Activated CD4-positive, alpha-beta memory T cell treated with anti-CD3 and anti-CD28 coated beads, Interleukin-2, amount 10 ng/mL, durations not matched to agents 7 days and 5 days (primary cell): Measurements from ENCODE around the gene SPOCK2. TPM values are rescaled to one million over a fixed set of nuclear protein-coding genes. Genes with fewer than 3 reads are reported as not detected.
"Not testable (repeated sequence)": the region's sequence is repeated elsewhere in the genome, so short reads cannot be mapped to it uniquely, and the experiment has no call there.

Source experiments
- CTCF ChIA-PET: fragments of 350-600 bp; sonication (Branson Sonifier 250); formaldehyde crosslinking; loops from one replicate; lab custom pipeline; 2021; ENCODE audit warnings: antibody characterized with exemption, inconsistent platforms; lab: Charles Lee
- POLR2A ChIA-PET: fragments of 350-600 bp; sonication (Branson Sonifier 250); formaldehyde crosslinking; loops from one replicate; lab custom pipeline; 2021; ENCODE audit warnings: antibody characterized with exemption; lab: Charles Lee
- DNase-seq: peaks from one replicate; pipeline ENCODE4 v3.0.0-alpha.2; 2020
- H3K27ac Mint-ChIP-seq: one replicate; pipeline ENCODE4 v1.8.0; 2021; ENCODE audit warnings: mild to moderate bottlenecking, mixed read lengths
- H3K27me3 Mint-ChIP-seq: one replicate; pipeline ENCODE4 v1.8.0; 2021; ENCODE audit warnings: mixed read lengths
- H3K36me3 Mint-ChIP-seq: one replicate; pipeline ENCODE4 v1.8.0; 2021; ENCODE audit warnings: low read depth, mixed read lengths
- H3K4me1 Mint-ChIP-seq: one replicate; pipeline ENCODE4 v1.8.0; 2021; ENCODE audit warnings: mixed read lengths
- H3K4me3 Mint-ChIP-seq: one replicate; pipeline ENCODE4 v1.8.0; 2021; ENCODE audit warnings: mild to moderate bottlenecking, mixed read lengths
- H3K9me3 Mint-ChIP-seq: one replicate; pipeline ENCODE4 v1.8.0; 2021; ENCODE audit warnings: mixed read lengths
- total RNA-seq, 2 experiments: library from RNA; stranded (reverse); gene quantifications; one replicate each; pipeline ENCODE4 v1.2.3, GENCODE V29; 2021

SPOCK2 gene
- total RNA-seq, 2 experiments from 2014 or later, result 418 to 420 TPM

DNA sequence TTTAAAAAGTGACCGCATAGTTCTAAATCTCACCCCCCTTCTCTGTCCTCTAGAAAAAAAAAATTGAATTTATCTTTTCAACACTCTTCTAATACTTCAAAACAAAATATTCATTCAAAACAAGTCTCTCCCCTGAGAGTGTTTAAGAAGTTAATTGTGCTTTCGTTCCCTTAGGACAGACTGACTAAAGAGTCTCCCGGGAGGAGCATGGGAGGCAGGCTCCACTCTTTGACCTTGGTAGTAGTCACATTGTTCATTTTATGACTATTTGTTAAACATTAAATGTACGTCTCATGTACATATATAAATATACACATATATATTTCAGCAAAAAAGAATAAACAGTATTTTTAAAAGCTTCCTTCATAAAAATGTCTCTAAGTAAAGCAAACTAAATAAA, 35.3 kb upstream of the SPOCK2 start:
- Mint-ChIP-seq H3K27me3 (no peaks in the 10 kb centered on the region), H3K27ac (no peak overlapping the region), H3K4me1 (peaks cover 34% of the 10 kb centered on the region), H3K36me3 (peaks cover 29% of the 10 kb centered on the region), H3K4me3 (no peak overlapping the region), H3K9me3 (no peaks in the 10 kb centered on the region)
- DNase-seq, result no peak
- POLR2A ChIA-PET, result interaction anchor here (1.4 kb wide), 1 partner anchor 36 kb away, joined by 5 read pairs; the partner anchor contains the start of gene SPOCK2
- CTCF ChIA-PET, result no interaction called here

DNA sequence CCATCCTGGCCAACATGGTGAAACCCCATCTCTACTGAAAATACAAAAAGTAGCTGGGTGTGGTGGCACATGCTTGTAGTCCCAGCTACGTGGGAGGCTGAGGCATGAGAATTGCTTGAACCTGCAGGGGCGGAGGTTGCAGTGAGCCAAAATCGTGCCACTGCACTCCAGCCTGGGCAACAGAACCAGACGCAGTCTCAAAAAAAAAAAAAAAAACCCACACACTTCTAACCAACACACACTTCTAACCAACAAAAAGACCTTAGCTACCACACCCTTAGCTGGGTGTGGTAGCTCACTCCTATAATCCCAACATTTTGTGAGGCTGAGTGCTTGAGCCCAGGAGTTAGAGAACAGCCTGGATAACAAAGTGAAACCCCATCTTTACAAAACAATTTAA, 33.9 kb upstream of the SPOCK2 start:
- Mint-ChIP-seq H3K9me3 (peaks cover 3% of the 10 kb centered on the region), H3K4me1 (peaks cover 34% of the 10 kb centered on the region), H3K4me3 (no peak overlapping the region), H3K27me3 (no peaks in the 10 kb centered on the region), H3K27ac (peak overlapping the region; percentile 58), H3K36me3 (peaks cover 34% of the 10 kb centered on the region)
- DNase-seq, result peak; percentile 30
- POLR2A ChIA-PET, result interaction anchor here (0.8 to 1.4 kb wide), 7 partner anchors 15 to 228 kb away, joined by 3 to 8 read pairs (median 4); partner anchors contain the start of gene SPOCK2
- CTCF ChIA-PET, result interaction anchor here (0.6 to 1.9 kb wide), 13 partner anchors 8 to 229 kb away, joined by 3 to 12 read pairs (median 4); no protein-coding TSS in a partner anchor

DNA sequence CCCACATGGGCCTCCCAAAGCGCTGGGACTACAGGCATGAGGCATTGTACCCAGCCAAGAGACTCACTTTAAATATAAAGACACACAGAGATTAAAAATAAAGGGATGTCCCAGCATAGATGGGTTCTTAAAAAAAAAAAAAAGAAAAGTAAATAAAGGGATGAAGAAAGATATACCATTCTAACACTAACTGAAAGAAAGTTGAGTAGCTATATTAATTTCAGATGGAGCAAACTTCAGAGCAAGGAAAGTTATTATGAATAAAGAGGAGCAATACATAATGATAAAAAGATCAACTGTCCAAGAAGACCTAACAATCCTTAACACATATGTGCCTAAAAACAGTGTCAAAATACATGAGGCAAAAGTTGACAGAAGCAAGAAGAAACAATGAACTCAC, 33.0 kb upstream of the SPOCK2 start:
- POLR2A ChIA-PET, result no interaction called here
- Mint-ChIP-seq H3K9me3 (peaks cover 7% of the 10 kb centered on the region), H3K27ac (peak overlapping the region; percentile 58), H3K27me3 (no peaks in the 10 kb centered on the region), H3K36me3 (peaks cover 33% of the 10 kb centered on the region), H3K4me3 (no peak overlapping the region), H3K4me1 (peaks cover 30% of the 10 kb centered on the region)
- CTCF ChIA-PET, result interaction anchor here (1.0 to 1.9 kb wide), 7 partner anchors 9 to 216 kb away, joined by 3 to 6 read pairs (median 4); no protein-coding TSS in a partner anchor
- DNase-seq, result no peak

DNA sequence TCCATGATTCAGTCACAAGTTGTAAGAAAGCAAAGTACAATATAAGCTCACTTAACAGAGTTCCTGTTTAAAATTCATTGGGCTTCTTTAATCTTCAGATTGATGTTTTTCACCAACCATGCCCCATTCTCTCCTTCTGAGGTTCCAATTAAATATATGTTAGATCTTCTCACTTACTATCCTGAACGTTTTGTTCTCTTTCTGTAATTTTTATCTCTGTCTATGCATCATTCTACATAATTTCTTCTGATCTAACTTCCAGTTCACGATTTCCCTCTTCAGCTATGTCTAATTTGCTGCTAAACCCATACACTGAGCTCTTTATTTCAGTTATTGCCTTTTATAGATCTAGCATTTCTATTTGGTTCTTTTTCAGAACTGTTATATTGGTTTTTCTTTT, 28.0 kb upstream of the SPOCK2 start:
- peaks cover 44% of the 10 kb centered on the region for H3K36me3 Mint-ChIP-seq
- CTCF ChIA-PET, result interaction anchor here (0.7 to 1.5 kb wide), 3 partner anchors 27 to 224 kb away, joined by 3 to 5 read pairs (median 3); no protein-coding TSS in a partner anchor
- POLR2A ChIA-PET, result interaction anchor here (0.6 to 2.2 kb wide), 3 partner anchors 8 to 29 kb away, joined by 3 to 6 read pairs (median 6); partner anchors contain the start of gene SPOCK2
- H3K9me3 Mint-ChIP-seq, result peaks cover 9% of the 10 kb centered on the region
- H3K4me3 Mint-ChIP-seq, result no peak overlapping the region
- H3K27me3 Mint-ChIP-seq, result no peaks in the 10 kb centered on the region
- H3K27ac Mint-ChIP-seq, result no peak overlapping the region
- no peak for DNase-seq
- peaks cover 9% of the 10 kb centered on the region for H3K4me1 Mint-ChIP-seq

DNA sequence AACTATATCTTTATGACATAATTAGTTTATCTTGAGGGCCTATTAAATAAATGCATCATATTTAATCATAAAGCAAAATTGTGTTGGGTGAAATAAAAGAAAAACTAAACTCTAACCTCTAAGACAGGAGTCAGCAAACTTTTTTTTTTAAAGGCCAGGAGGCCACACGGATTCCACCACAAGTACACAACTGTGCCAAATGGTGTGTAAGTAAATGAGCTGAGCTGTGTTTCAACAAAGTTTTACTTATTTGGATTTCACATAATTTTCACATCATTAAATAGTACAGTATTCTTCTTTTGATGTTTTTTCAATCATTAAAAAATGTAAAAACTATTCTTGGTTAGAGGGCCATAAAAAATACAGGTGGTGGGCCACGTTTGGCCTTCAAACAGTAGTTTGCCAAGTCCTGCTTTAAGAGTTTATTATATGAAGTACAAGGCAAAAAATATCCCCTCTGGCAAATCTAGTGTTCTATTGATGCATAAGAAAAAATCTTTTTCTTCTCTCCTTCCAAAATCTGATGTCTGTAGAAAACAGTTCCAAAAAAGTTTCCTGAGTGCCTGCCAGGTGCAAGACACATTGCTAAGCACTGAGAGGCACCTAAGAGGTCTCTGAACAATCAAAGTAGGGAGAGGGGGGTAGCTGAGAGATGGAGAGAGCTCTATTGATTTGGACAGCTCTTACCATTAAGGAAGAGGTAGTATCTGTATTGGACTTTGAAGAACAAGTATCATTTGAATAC, 26.5 kb upstream of the SPOCK2 start:
- Mint-ChIP-seq H3K9me3 (peaks cover 9% of the 10 kb centered on the region), H3K36me3 (peaks cover 40% of the 10 kb centered on the region), H3K27me3 (no peaks in the 10 kb centered on the region), H3K4me1 (peaks cover 10% of the 10 kb centered on the region), H3K4me3 (no peak overlapping the region), H3K27ac (no peak overlapping the region)
- POLR2A ChIA-PET, result interaction anchor here (0.7 to 2.2 kb wide), 2 partner anchors 27 to 69 kb away, joined by 3 to 6 read pairs; partner anchors contain the start of gene SPOCK2
- no peak for DNase-seq
- CTCF ChIA-PET, result interaction anchor here (0.6 to 1.7 kb wide), 3 partner anchors 26 to 222 kb away, joined by 4 to 5 read pairs (median 5); no protein-coding TSS in a partner anchor

DNA sequence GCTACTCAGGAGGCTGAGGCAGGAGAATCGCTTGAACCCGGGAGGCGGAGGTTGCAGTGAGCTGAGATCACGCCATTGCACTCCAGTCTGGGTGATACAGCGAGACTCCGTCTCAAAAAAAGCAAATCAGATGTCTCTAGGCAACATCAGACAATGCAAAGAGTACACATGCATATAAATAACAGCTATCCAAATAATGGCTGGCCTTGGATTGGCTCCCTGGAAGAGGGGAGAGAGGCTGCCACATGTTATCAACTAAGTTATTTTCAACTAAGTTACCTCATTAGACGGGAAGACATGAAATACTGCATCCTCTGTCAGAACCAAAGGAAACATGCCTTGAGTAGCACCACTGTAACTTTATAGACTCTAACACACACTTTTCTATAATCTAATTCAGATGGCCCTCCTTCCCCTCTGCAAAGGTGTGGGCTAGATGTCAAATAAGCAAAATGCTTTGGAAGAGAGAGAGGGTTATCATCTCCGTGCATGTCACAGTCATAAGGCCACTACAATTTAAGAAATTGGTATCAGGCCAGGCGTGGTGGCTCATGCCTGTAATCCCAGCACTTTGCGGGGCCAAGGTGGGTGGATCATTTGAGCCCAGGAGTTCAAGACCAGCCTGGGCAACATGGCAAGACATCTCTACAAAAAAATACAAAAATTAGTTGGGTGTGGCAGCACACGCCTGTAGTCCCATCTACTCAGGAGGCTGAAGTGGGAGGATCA, 22.5 kb upstream of the SPOCK2 start:
- CTCF ChIA-PET, result no interaction called here
- Mint-ChIP-seq H3K4me3 (no peak overlapping the region), H3K36me3 (peaks cover 37% of the 10 kb centered on the region), H3K9me3 (no peaks in the 10 kb centered on the region), H3K4me1 (peaks cover 47% of the 10 kb centered on the region), H3K27me3 (no peaks in the 10 kb centered on the region), H3K27ac (no peak overlapping the region)
- no peak for DNase-seq
- POLR2A ChIA-PET, result no interaction called here

DNA sequence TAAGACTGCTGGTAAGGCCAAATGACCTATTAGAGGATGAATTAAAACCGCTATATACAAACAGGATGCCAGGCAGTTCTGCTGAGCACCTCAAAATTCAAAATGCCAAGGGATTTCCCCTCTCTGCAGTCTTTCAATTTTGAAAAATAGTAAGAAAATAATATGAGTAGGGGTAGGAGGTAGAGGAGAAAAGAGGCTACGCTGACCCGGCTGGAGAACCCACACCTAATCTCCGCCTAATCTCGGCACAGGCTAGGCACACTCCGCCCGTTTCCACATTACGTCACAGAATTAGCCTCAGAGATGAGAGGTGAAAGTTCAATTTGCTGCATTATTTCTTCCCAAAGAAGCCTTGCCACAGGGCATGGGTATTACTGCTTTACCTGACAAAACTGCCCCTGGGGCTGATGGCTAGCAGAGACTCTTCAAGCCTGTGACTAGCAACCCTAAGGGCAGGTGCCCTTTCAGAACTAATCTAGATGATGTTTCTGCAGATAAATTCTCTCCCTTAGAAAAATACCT, 21.3 kb upstream of the SPOCK2 start:
- peaks cover 55% of the 10 kb centered on the region for H3K4me1 Mint-ChIP-seq
- peak overlapping the region; percentile 46 for H3K4me3 Mint-ChIP-seq
- H3K9me3 Mint-ChIP-seq, result no peaks in the 10 kb centered on the region
- no peak for DNase-seq
- no peaks in the 10 kb centered on the region for H3K27me3 Mint-ChIP-seq
- H3K27ac Mint-ChIP-seq, result peak overlapping the region; percentile 79
- ChIA-PET POLR2A (no interaction called here), CTCF (interaction anchor here (1.4 kb wide), 1 partner anchor 19 kb away, joined by 12 read pairs; no protein-coding TSS in a partner anchor)
- peaks cover 38% of the 10 kb centered on the region for H3K36me3 Mint-ChIP-seq

DNA sequence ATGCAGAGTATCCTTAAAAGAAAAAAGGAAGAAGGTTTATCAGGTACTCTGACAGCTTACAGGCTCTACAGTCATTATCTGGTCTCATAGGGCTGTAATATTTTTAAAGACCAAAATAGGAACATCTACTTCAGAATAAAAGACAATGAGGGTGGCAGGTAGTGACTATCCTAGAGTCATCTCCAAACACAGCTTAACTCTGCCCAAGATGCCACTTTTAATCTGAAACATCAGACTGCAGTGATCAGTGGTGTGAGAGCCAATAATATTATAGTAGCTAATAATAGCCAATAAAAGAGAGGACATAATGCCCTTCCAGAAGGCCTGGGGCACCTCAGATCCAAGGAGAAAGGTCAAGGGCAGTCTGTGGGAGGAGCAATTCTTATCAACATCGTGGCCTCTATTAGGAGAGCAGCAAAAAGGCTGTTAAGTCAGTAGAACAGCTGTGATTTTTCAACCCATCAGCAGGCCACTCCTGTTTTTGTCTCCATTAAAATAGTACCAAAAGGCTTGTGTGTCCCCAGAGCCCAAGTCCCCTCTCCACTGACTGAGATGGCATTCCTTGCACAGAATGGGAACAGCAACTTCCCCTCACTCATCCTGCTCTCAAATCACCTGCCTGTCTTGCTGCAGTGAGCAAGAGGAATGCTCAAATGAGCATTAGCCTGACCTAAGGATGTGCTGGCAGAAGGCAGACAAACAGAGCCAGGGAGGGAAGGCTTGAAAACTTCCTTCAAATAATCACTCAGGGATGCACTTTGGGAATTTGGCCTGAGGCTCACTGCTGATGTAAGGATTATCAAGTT, 20.7 kb upstream of the SPOCK2 start:
- Mint-ChIP-seq H3K27me3 (no peaks in the 10 kb centered on the region), H3K27ac (peak overlapping the region; percentile 79), H3K4me1 (peaks cover 57% of the 10 kb centered on the region), H3K9me3 (no peaks in the 10 kb centered on the region), H3K36me3 (peaks cover 38% of the 10 kb centered on the region), H3K4me3 (peak overlapping the region; percentile 46)
- no peak for DNase-seq
- ChIA-PET CTCF (interaction anchor here (0.7 to 3.0 kb wide), 11 partner anchors 10 to 221 kb away, joined by 3 to 19 read pairs (median 4); partner anchors contain the start of gene SPOCK2), POLR2A (interaction anchor here (0.6 to 4.3 kb wide), 12 partner anchors 8 to 1388 kb away, joined by 3 to 68 read pairs (median 4); partner anchors contain the start of gene SPOCK2)

DNA sequence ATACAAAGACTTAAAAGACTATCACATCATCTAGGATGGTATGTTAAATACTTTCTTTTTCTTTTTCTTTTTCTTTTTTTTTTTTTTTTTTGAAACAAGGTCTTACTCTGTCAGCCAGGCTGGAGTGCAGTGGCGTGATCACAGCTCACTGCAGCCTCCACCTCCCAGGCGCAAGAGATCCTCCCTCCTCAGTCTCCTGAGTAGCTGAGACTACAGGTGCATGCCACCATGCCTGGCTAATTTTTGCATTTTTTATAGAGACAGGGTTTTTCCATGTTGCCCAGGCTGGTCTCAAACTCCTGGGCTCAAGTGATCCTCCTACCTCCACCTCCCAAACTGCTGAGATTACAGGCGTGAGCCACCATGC, 19.6 kb upstream of the SPOCK2 start:
- peaks cover 61% of the 10 kb centered on the region for H3K4me1 Mint-ChIP-seq
- H3K27me3 Mint-ChIP-seq, DNase-seq, H3K9me3 Mint-ChIP-seq: not testable (repeated sequence)
- H3K27ac Mint-ChIP-seq, result peak overlapping the region; percentile 95
- POLR2A ChIA-PET, result interaction anchor here (0.7 to 4.3 kb wide), 9 partner anchors 9 to 226 kb away, joined by 3 to 68 read pairs (median 4); partner anchors contain the start of gene SPOCK2
- CTCF ChIA-PET, result interaction anchor here (0.7 to 3.0 kb wide), 10 partner anchors 15 to 222 kb away, joined by 3 to 19 read pairs (median 4); partner anchors contain the start of gene SPOCK2
- H3K4me3 Mint-ChIP-seq, result peak overlapping the region; percentile 79
- peaks cover 38% of the 10 kb centered on the region for H3K36me3 Mint-ChIP-seq

DNA sequence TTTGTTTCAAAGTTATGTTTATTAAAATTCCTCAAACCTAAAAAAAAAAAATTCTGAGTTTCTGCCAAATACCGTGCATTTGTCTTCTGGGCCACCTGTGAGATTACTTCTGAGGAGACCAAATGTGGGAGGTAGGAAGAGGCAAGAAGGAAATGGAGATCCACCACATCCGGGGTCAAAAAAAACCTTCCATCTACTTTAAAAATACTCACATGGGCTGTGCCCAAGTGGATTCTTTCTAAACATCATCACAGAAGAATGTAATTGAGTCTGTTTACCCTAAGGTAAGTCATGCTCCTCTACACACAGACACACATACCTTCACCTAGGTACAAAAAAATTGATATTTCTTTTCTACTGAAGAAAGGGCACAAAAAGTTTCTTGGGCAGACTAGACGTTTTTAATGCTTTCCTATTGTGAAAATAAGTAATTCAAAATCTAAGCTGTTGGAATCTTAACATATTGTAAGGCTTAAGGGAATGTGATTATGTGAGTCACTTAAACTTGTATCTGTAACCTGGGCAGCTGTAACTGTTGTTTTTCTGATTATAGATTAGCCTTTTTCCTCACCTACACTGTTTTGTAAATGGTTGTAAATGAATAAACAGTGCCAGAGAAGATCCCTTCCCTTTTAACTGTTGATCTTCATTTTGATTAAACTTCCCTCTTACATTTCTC, 19.1 kb upstream of the SPOCK2 start:
- Mint-ChIP-seq H3K27ac (peak overlapping the region; percentile 95), H3K4me3 (peak overlapping the region; percentile 79), H3K9me3 (no peaks in the 10 kb centered on the region), H3K4me1 (peaks cover 61% of the 10 kb centered on the region), H3K27me3 (no peaks in the 10 kb centered on the region), H3K36me3 (peaks cover 39% of the 10 kb centered on the region)
- POLR2A ChIA-PET, result interaction anchor here (1.1 to 4.3 kb wide), 7 partner anchors 9 to 227 kb away, joined by 3 to 68 read pairs (median 4); partner anchors contain the start of gene SPOCK2
- no peak for DNase-seq
- CTCF ChIA-PET, result interaction anchor here (0.8 to 3.0 kb wide), 6 partner anchors 19 to 222 kb away, joined by 3 to 19 read pairs (median 8); partner anchors contain the start of gene SPOCK2

DNA sequence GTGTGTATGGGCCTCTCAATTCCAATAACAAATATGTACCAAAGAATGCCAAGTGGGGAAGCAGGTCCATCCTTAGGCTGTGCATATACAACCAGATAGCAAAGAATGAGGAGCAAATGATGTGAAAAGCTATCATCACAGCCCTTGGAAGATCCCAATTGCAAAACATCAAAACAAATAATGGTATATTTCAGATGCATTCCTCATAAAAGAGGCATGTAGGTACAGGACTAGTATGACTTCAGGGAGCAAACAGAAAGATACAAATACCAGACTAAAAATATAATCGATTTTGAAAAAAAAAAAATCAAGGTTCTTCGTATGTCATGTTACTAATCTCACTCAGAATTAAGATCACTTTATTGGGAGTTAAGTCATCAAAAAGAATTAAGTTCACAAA, 18.5 kb upstream of the SPOCK2 start:
- peaks cover 63% of the 10 kb centered on the region for H3K4me1 Mint-ChIP-seq
- CTCF ChIA-PET, result interaction anchor here (0.8 to 3.0 kb wide), 4 partner anchors 18 to 232 kb away, joined by 3 to 19 read pairs (median 10); partner anchors contain the start of gene SPOCK2
- H3K4me3 Mint-ChIP-seq, result peak overlapping the region; percentile 79
- DNase-seq, result no peak
- POLR2A ChIA-PET, result interaction anchor here (1.0 to 4.3 kb wide), 5 partner anchors 16 to 109 kb away, joined by 3 to 68 read pairs (median 3); partner anchors contain the start of genes ANAPC16, ASCC1 and SPOCK2
- H3K9me3 Mint-ChIP-seq, result no peaks in the 10 kb centered on the region
- H3K36me3 Mint-ChIP-seq, result peaks cover 40% of the 10 kb centered on the region
- peak overlapping the region; percentile 95 for H3K27ac Mint-ChIP-seq
- H3K27me3 Mint-ChIP-seq, result no peaks in the 10 kb centered on the region
